AG08396 (cell line): ENCODE data around the gene RASGRP4.
A peak's percentile ranks its signal among the peaks of the same experiment; 100 is the strongest.
"Not testable (repeated sequence)": the region's sequence is repeated elsewhere in the genome, so short reads cannot be mapped to it uniquely, and the experiment has no call there.

Source experiments
- DNase-seq: peaks from one replicate; pipeline ENCODE4 v3.0.0; 2012; ENCODE audit warnings: low spot score, mixed read lengths

RASGRP4 gene

GRCh38 chr19:38370299-38370698, 55.7 kb downstream of the RASGRP4 start:
- DNase-seq = no peak

GRCh38 chr19:38369584-38369983, 56.4 kb downstream of the RASGRP4 start:
- DNase-seq = no peak

- DNase-seq = no peak
Observed at GRCh38 chr19:38367041-38367440, 59.0 kb downstream of the RASGRP4 start.

GRCh38 chr19:38362946-38363688, 62.9 kb downstream of the RASGRP4 start:
- not testable (repeated sequence) for DNase-seq

DNA sequence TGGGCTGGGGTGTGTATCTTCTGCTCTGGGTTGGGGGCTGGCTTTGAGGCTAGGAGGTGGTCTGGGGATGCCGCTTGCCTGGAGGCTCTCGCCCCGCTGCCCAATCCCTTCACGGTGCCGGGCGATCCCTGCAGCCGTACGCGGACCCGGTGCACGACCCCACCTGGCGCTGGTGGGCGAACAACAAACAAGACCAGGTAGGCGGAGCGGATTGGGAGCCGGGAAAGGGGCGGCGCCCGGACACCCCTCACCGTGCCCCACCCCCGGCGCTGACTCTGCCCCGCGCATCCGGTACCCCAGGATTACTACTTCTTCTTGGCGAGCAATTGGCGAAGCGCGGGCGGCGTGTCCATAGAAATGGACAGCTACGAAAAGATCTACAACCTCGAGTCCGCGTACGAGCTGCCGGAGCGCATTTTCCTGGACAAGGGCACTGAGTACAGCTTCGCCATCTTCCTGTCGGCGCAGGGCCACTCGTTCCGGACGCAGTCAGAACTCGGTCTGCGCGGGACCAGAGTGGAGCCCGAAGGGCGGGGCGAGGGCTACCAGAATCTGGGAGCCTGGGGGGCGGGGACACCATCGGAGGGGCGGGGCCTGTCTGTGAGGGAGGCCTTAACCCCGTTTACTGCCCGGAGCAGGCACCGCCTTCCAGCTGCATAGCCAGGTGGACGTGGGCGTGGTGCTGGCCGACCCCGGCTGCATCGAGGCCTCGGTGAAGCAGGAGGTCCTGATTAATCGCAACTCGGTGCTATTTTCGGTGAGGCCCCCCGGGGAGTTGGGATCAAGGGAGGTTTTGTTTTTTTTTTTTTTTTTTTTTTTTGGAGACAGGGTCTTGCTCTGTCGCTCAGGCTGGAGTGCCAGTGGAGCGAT, 63.7 kb downstream of the RASGRP4 start:
- peak; percentile 87 for DNase-seq

DNA sequence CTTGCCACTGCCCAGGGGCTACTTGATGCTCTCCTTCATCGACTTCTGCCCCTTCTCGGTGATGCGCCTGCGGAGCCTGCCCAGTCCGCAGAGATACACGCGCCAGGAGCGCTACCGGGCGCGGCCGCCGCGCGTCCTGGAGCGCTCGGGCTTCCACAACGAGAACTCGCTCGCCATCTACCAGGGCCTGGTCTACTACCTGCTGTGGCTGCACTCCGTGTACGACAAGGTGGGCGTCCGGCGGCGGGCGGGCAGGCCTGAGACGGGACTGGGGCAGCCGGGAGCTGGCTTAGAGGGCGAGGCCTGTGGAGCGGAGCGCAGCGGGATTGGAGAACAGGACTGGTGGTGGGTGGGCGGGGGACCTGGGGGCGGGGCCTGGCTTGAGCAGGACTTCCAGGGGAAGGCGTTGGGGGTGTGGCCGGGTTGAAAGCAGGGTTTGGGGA, 64.4 kb downstream of the RASGRP4 start:
- DNase-seq = peak; percentile 87

GRCh38 chr19:38360839-38361631, 65.0 kb downstream of the RASGRP4 start:
- no peak for DNase-seq

DNA sequence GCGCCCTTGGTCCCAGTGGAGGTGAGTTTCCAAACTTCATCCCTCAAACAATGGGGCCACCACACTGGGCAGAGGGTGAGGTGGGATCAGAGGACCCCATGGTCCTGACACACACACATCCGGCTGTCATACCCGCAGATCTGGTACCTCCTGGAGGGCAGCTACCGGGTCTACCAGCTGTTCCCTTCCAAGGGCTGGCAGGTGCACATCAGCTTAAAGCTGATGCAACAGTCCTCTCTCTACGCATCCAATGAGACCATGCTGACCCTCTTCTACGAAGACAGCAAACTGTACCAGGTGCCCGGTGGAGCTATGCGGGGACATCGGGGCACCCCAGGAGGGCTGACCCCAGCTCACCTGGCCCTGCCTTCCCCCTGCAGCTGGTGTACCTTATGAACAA, 65.7 kb downstream of the RASGRP4 start:
- DNase-seq = no peak

DNA sequence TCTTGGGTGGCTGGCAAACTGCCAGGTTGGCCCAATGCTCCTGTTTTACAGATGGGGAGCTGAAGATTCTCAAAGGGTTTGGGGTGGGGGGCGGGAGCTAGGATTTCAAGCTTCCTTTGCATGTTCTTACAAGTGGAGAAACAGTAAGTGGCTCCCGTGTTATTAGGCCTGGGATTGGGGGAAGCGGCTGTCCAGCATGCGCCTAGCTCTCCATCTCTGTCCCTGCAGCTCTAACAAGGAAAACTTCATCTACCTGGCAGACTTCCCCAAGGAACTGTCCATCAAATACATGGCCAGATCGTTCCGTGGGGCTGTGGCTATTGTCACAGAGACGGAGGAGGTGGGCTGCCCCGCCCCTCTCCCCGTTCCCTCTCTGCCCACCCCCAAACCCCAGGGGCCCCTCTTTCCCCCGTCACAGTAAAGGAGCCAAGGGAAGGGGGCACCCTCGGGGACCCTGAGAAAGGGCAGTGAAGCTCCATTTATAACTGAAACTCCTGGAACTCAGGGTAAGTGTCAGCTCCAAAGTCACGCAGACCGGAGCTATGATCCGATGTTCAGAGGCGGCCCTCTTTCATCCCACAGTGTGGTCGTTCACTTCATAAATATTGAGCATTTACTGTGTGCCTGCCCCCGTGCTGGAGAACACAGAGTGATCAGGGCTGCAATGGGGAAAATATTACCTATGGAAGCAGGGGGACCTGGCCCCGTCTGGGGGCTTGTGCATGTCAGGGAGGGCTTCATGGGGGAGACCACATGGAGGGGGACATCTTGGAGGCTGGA, 66.6 kb downstream of the RASGRP4 start:
- no peak for DNase-seq
